ENCODE data around the gene DRGX.
A peak's percentile ranks its signal among the peaks of the same experiment; 100 is the strongest.

Gene DRGX

GRCh38 chr10:49382226-49382625 lies 13.7 kb downstream of the DRGX start:
- TF ChIP-seq CTCF (IDR thresholded peaks at IDR 0.05; ENCODE audit: insufficient read depth, low read length, missing control alignments): no peak
- H3K4me3 ChIP-seq (ENCODE audit: low read depth, low read length): no peak overlapping the region
- ChIA-PET CTCF (no interaction called here), POLR2A (no interaction called here)
- DNase-seq (ENCODE audit: low read depth, low spot score): no peak

- no peak overlapping the region for H3K4me3 ChIP-seq (ENCODE audit: low read depth, low read length)
- POLR2A ChIA-PET: no interaction called here
- CTCF ChIA-PET: no interaction called here
- TF ChIP-seq CTCF (IDR thresholded peaks at IDR 0.05; ENCODE audit: insufficient read depth, low read length, missing control alignments): no peak
- DNase-seq (ENCODE audit: low read depth, low spot score): no peak
These were observed 14.6 kb downstream of the DRGX start for GRCh38 chr10:49381111-49381900.

- TF ChIP-seq CTCF (IDR thresholded peaks at IDR 0.05; ENCODE audit: insufficient read depth, low read length, missing control alignments): peak; percentile 21
- DNase-seq (ENCODE audit: low read depth, low spot score): no peak
- ChIA-PET CTCF (no interaction called here), POLR2A (no interaction called here)
- H3K4me3 ChIP-seq (ENCODE audit: low read depth, low read length): no peak overlapping the region
These were observed 16.1 kb downstream of the DRGX start for GRCh38 chr10:49379596-49380410.

GRCh38 chr10:49377256-49377655 lies 18.6 kb downstream of the DRGX start:
- H3K4me3 ChIP-seq (ENCODE audit: low read depth, low read length): no peak overlapping the region
- ChIA-PET CTCF (interaction anchor here (1.1 kb wide), 1 partner anchor 34 kb away, joined by 3 read pairs; no protein-coding TSS in a partner anchor), POLR2A (no interaction called here)
- no peak for TF ChIP-seq CTCF (IDR thresholded peaks at IDR 0.05; ENCODE audit: insufficient read depth, low read length, missing control alignments)
- no peak for DNase-seq (ENCODE audit: low read depth, low spot score)

GRCh38 chr10:49375611-49376010 lies 20.3 kb downstream of the DRGX start:
- no peak for TF ChIP-seq CTCF (IDR thresholded peaks at IDR 0.05; ENCODE audit: insufficient read depth, low read length, missing control alignments)
- no peak for DNase-seq (ENCODE audit: low read depth, low spot score)
- CTCF ChIA-PET: no interaction called here
- POLR2A ChIA-PET: no interaction called here
- H3K4me3 ChIP-seq (ENCODE audit: low read depth, low read length): no peak overlapping the region

- ChIA-PET CTCF (no interaction called here), POLR2A (no interaction called here)
- TF ChIP-seq CTCF (IDR thresholded peaks at IDR 0.05; ENCODE audit: insufficient read depth, low read length, missing control alignments): no peak
- DNase-seq (ENCODE audit: low read depth, low spot score): no peak
- no peak overlapping the region for H3K4me3 ChIP-seq (ENCODE audit: low read depth, low read length)
These were observed 21.1 kb downstream of the DRGX start for GRCh38 chr10:49374740-49375139.
